Hepatocyte (in vitro differentiated cells): ENCODE measurements around the gene URAD.

Source experiments
- EZH2 ChIP-seq: fragments of 200-600 bp; sonication (generic); IDR thresholded peaks from 2 replicates; pipeline ENCODE4 v1.6.1; 2016; ENCODE audit warnings: antibody characterized with exemption, mild to moderate bottlenecking, borderline replicate concordance
- TF ChIP-seq, protein P1 (sequence below): fragments of 200-600 bp; sonication (generic); IDR thresholded peaks from 2 replicates; pipeline ENCODE4 v1.5.1; 2016; ENCODE audit warnings: antibody characterized with exemption, mild to moderate bottlenecking; ENCODE audit not compliant: poor library complexity

DNA sequence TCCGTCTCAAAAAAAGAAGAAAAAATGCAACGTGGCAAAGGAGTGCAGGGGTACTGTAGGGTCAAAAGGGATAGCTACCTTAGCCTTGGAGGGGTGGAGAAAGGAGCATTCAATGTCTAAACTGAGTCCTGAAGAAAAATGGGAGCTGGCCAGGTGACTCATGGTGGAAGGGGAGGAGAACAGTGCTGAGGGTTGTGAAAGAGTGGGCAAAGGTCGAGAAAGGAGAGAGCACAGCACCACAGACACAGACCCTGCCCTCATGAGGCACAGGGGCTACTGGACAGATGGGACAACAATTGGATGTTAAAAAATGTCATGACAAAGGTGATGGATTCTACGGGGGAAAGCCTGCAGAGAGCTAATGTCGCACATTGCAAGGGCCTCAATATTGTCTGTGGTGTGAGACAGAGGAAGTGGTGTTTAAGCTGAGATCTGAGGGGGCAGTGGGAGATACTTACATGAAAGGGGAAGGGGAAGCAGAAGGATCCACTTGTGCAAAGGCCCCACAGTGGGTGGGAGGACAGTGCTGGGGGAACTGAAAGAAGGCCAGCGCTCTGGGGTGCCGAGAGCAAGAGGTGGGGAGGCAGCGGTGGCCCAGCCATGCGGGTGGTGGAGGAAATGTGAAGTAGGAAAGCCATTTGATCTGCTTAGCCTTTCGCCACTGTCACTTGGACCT, 42.9 kb upstream of the URAD start:
- TF ChIP-seq, protein P1, sequence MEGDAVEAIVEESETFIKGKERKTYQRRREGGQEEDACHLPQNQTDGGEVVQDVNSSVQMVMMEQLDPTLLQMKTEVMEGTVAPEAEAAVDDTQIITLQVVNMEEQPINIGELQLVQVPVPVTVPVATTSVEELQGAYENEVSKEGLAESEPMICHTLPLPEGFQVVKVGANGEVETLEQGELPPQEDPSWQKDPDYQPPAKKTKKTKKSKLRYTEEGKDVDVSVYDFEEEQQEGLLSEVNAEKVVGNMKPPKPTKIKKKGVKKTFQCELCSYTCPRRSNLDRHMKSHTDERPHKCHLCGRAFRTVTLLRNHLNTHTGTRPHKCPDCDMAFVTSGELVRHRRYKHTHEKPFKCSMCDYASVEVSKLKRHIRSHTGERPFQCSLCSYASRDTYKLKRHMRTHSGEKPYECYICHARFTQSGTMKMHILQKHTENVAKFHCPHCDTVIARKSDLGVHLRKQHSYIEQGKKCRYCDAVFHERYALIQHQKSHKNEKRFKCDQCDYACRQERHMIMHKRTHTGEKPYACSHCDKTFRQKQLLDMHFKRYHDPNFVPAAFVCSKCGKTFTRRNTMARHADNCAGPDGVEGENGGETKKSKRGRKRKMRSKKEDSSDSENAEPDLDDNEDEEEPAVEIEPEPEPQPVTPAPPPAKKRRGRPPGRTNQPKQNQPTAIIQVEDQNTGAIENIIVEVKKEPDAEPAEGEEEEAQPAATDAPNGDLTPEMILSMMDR, result no peak
- no peak for TF ChIP-seq EZH2
